ENCODE results near the gene LGALS3. TPM values are rescaled to one million over a fixed set of nuclear protein-coding genes. Genes with fewer than 3 reads are reported as not detected.

LGALS3 gene
- total RNA-seq, 3 donors from 2014 or later, result 293 to 580 (median 571) TPM

- intact Hi-C loops (cut with DNase I; ENCODE audit: low total_unique reads), result no loop called here
- H3K27ac ChIP-seq, result peak overlapping the region; percentile 97
- H3K4me1 ChIP-seq, result peaks cover 19 to 43% of the 10 kb centered on the region in 2 donors
- DNase-seq (ENCODE audit: low spot score in 2 of 2), result no peak
- H3K4me3 ChIP-seq, result no peak overlapping the region
- H3K36me3 ChIP-seq, result no peaks in the 10 kb centered on the region
- TF ChIP-seq POLR2A (IDR thresholded peaks at IDR 0.05) (no peak), POLR2AphosphoS5 (IDR thresholded peaks at IDR 0.05) (no peak), CTCF (IDR thresholded peaks at IDR 0.05) (no peak)
- no peaks in the 10 kb centered on the region for H3K27me3 ChIP-seq
- no peaks in the 10 kb centered on the region for H3K9me3 ChIP-seq
Measured at GRCh38 chr14:55105991-55106390, 23.1 kb upstream of the LGALS3 start.

GRCh38 chr14:55107766-55108554 lies 21.1 kb upstream of the LGALS3 start:
- peaks cover 19 to 31% of the 10 kb centered on the region in 2 donors for H3K4me1 ChIP-seq
- TF ChIP-seq POLR2A (IDR thresholded peaks at IDR 0.05), result peak; percentile 57
- TF ChIP-seq CTCF (IDR thresholded peaks at IDR 0.05), result no peak
- peak; percentile 92 for TF ChIP-seq POLR2AphosphoS5 (IDR thresholded peaks at IDR 0.05)
- no peaks in the 10 kb centered on the region for H3K9me3 ChIP-seq
- H3K27me3 ChIP-seq, result no peaks in the 10 kb centered on the region
- DNase-seq (ENCODE audit: low spot score in 2 of 2), result peak; percentile 82 to 91
- intact Hi-C loops (cut with DNase I; ENCODE audit: low total_unique reads), result no loop called here
- peak overlapping the region; percentile 97 for H3K27ac ChIP-seq
- peak overlapping the region in 1 of 3 donors; percentile 13 for H3K4me3 ChIP-seq
- H3K36me3 ChIP-seq, result no peaks in the 10 kb centered on the region

DNA sequence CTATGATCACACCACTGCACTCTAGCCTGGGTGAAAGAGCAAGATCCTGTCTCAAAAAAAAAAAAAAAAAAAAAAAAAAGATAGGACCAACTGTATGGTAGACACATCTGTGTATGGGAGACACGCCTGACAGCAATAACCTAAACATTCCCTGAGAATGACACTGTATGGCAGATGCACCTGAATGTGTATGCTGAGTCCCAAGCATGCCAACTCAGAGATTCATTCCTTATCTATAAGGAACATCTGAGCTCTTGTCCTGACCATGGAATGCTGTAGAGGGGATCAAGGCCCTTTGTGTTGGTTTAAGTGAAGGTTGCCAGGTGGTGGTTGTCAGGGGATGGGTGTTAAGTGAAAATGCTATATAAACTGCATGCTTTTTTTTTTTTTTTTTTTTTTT lies 19.2 kb upstream of the LGALS3 start:
- Histone ChIP-seq H3K4me3 (no peak overlapping the region), H3K27me3 (no peaks in the 10 kb centered on the region), H3K9me3 (no peaks in the 10 kb centered on the region), H3K4me1 (peaks cover 8 to 16% of the 10 kb centered on the region in 2 donors), H3K27ac (no peak overlapping the region), H3K36me3 (no peaks in the 10 kb centered on the region)
- no peak for DNase-seq (ENCODE audit: low spot score in 2 of 2)
- intact Hi-C loops (cut with DNase I; ENCODE audit: low total_unique reads), result loop anchor here (1.0 kb wide), 1 partner anchor 13 kb away; no protein-coding TSS in a partner anchor
- TF ChIP-seq CTCF (IDR thresholded peaks at IDR 0.05), result no peak
- TF ChIP-seq POLR2AphosphoS5 (IDR thresholded peaks at IDR 0.05), result no peak
- no peak for TF ChIP-seq POLR2A (IDR thresholded peaks at IDR 0.05)

GRCh38 chr14:55111122-55111708 lies 17.8 kb upstream of the LGALS3 start:
- Histone ChIP-seq H3K27ac (peak overlapping the region in 1 of 2 donors; percentile 42), H3K27me3 (no peaks in the 10 kb centered on the region), H3K4me3 (no peak overlapping the region), H3K4me1 (peaks cover 8 to 16% of the 10 kb centered on the region in 2 donors), H3K9me3 (no peaks in the 10 kb centered on the region), H3K36me3 (no peaks in the 10 kb centered on the region)
- TF ChIP-seq POLR2AphosphoS5 (IDR thresholded peaks at IDR 0.05), result no peak
- no peak for TF ChIP-seq CTCF (IDR thresholded peaks at IDR 0.05)
- TF ChIP-seq POLR2A (IDR thresholded peaks at IDR 0.05), result no peak
- no peak for DNase-seq (ENCODE audit: low spot score in 2 of 2)
- intact Hi-C loops (cut with DNase I; ENCODE audit: low total_unique reads), result no loop called here

- TF ChIP-seq POLR2AphosphoS5 (IDR thresholded peaks at IDR 0.05), result no peak
- no peak for TF ChIP-seq POLR2A (IDR thresholded peaks at IDR 0.05)
- no peak for TF ChIP-seq CTCF (IDR thresholded peaks at IDR 0.05)
- H3K27ac ChIP-seq, result no peak overlapping the region
- no peaks in the 10 kb centered on the region for H3K27me3 ChIP-seq
- H3K9me3 ChIP-seq, result no peaks in the 10 kb centered on the region
- H3K36me3 ChIP-seq, result no peaks in the 10 kb centered on the region
- no peak overlapping the region for H3K4me3 ChIP-seq
- H3K4me1 ChIP-seq, result no peaks in the 10 kb centered on the region
- DNase-seq (ENCODE audit: low spot score in 2 of 2), result no peak
- intact Hi-C loops (cut with DNase I; ENCODE audit: low total_unique reads), result no loop called here
Measured at GRCh38 chr14:55114720-55115119, 14.3 kb upstream of the LGALS3 start.
